Activated T-cell treated with anti-CD3 and anti-CD28 coated beads, Interleukin-2, amount 50 U/mL, for 1 hour (primary cell): Measurements from ENCODE around the gene CCT5.
"Not testable (repeated sequence)": the region's sequence is repeated elsewhere in the genome, so short reads cannot be mapped to it uniquely, and the experiment has no call there.

Source experiments
- DNase-seq: peaks from one replicate; pipeline ENCODE4 v3.0.0-alpha.2; 2020

Gene CCT5

GRCh38 chr5:10247217-10247616 is 2.9 kb upstream of the CCT5 start:
- not testable (repeated sequence) for DNase-seq

GRCh38 chr5:10248378-10249260 is 1.5 kb upstream of the CCT5 start:
- DNase-seq, result no peak

GRCh38 chr5:10250806-10251276 is 761 bp downstream of the CCT5 start:
- no peak for DNase-seq

GRCh38 chr5:10251405-10251804 is 1.3 kb downstream of the CCT5 start:
- no peak for DNase-seq

- DNase-seq, result no peak
These were observed 3.3 kb downstream of the CCT5 start for GRCh38 chr5:10253390-10253789.

GRCh38 chr5:10254686-10255085 is 4.6 kb downstream of the CCT5 start:
- DNase-seq, result no peak

GRCh38 chr5:10257870-10258269 is 7.8 kb downstream of the CCT5 start:
- no peak for DNase-seq

GRCh38 chr5:10259899-10260298 is 9.8 kb downstream of the CCT5 start:
- no peak for DNase-seq

- DNase-seq, result no peak
These were observed 11.0 kb downstream of the CCT5 start for GRCh38 chr5:10261065-10261464.

GRCh38 chr5:10262121-10262774 is 12.2 kb downstream of the CCT5 start:
- no peak for DNase-seq

- DNase-seq, result no peak
These were observed 12.9 kb downstream of the CCT5 start for GRCh38 chr5:10262995-10263394.

- DNase-seq, result no peak
These were observed 14.5 kb downstream of the CCT5 start for GRCh38 chr5:10264604-10265003.

GRCh38 chr5:10265245-10266109 is 15.4 kb downstream of the CCT5 start:
- DNase-seq, result no peak

GRCh38 chr5:10266137-10266536 is 16.1 kb downstream of the CCT5 start:
- no peak for DNase-seq

GRCh38 chr5:10266839-10267238 is 16.8 kb downstream of the CCT5 start:
- no peak for DNase-seq

GRCh38 chr5:10268100-10268499 is 18.0 kb downstream of the CCT5 start:
- no peak for DNase-seq

- no peak for DNase-seq
These were observed 22.2 kb downstream of the CCT5 start for GRCh38 chr5:10272053-10272874.

GRCh38 chr5:10272875-10273209 is 22.8 kb downstream of the CCT5 start:
- not testable (repeated sequence) for DNase-seq

- DNase-seq, result no peak
These were observed 25.4 kb downstream of the CCT5 start for GRCh38 chr5:10275460-10275859.

- DNase-seq, result no peak
These were observed 25.9 kb downstream of the CCT5 start for GRCh38 chr5:10275991-10276390.

GRCh38 chr5:10276691-10277090 is 26.6 kb downstream of the CCT5 start:
- DNase-seq, result no peak
